Activated T-cell treated with anti-CD3 and anti-CD28 coated beads, Interleukin-2, amount 50 U/mL, for 72 hours (primary cell): ENCODE measurements around the gene CHAT. TPM values are rescaled to one million over a fixed set of nuclear protein-coding genes. Genes with fewer than 3 reads are reported as not detected.

Experiments used
- ATAC-seq, 2 donors: fragments of 150-1000 bp; cut with Tn5 transposase; replicated peaks in 1 of 2; 2 replicates each; pipeline ENCODE4 v1.10.0; 2021; ENCODE audit warnings: moderate library complexity in 2 of 2, mild to moderate bottlenecking in 1 of 2
- DNase-seq, 2 donors: peaks; one replicate each; pipeline ENCODE4 v3.0.0; 2021 to 2022; ENCODE audit warnings: mixed read lengths in 1 of 2
- H3K27ac Mint-ChIP-seq: one replicate; pipeline ENCODE4 v1.8.0; 2022; ENCODE audit warnings: mild to moderate bottlenecking, moderate library complexity, mixed read lengths
- H3K27me3 Mint-ChIP-seq: one replicate; pipeline ENCODE4 v1.8.0; 2022; ENCODE audit warnings: low read depth, mixed read lengths
- H3K36me3 Mint-ChIP-seq, 2 donors: one replicate each; pipeline ENCODE4 v1.8.0; 2022; ENCODE audit warnings: mixed read lengths in 2 of 2, mild to moderate bottlenecking in 1 of 2; ENCODE audit not compliant: insufficient read depth in 2 of 2
- H3K4me1 Mint-ChIP-seq: one replicate; pipeline ENCODE4 v1.8.0; 2022; ENCODE audit warnings: low read depth, mixed read lengths
- H3K4me3 Mint-ChIP-seq, 2 donors: one replicate each; pipeline ENCODE4 v1.8.0; 2022; ENCODE audit warnings: mild to moderate bottlenecking in 2 of 2, mixed read lengths in 2 of 2, moderate library complexity in 2 of 2
- H3K9me3 Mint-ChIP-seq, 2 donors: one replicate each; pipeline ENCODE4 v1.8.0; 2022; ENCODE audit warnings: mixed read lengths in 2 of 2
- total RNA-seq, 2 donors: library from RNA; stranded (reverse); gene quantifications; one replicate each; pipeline ENCODE4 v1.2.3, GENCODE V29; 2022

Gene CHAT
- total RNA-seq, 2 donors from 2014 or later: 0.14 TPM; not detected in 1

DNA sequence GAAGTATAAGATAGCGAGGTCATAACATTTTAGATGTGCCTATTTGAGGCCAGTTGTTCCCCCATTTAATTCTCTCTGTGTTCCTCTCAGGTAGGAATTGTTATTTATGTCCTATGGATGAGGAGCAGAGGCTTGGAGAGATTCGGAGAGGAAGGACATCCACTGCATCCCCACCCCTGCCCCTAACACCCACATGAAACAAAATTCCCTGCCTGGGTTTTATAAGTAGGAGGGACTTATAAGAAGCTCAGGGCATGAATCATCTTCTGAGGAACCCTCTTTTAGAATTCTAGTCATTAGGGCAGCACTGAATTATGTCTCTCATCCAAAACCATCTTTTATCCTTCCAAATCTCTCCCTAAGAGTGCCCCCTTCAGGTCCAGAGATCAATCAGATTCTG is 5.0 kb downstream of the CHAT start:
- Mint-ChIP-seq H3K27me3 (peaks cover 61% of the 10 kb centered on the region), H3K4me3 (no peak overlapping the region), H3K4me1 (no peaks in the 10 kb centered on the region), H3K9me3 (no peaks in the 10 kb centered on the region), H3K27ac (no peak overlapping the region), H3K36me3 (no peaks in the 10 kb centered on the region)
- no peak for DNase-seq
- no peak for ATAC-seq

DNA sequence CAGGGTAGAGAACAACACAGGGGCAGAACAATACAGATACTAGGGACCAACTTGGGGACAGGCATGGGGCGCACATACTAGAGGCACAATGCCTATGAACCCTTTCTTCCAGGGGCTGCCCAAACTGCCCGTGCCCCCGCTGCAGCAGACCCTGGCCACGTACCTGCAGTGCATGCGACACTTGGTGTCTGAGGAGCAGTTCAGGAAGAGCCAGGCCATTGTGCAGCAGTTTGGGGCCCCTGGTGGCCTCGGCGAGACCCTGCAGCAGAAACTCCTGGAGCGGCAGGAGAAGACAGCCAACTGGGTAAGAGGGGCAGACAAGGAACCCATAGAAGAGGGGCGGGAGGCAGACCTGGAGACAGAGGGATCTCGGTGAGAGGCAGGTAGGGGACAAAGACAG is 5.8 kb downstream of the CHAT start:
- Mint-ChIP-seq H3K4me3 (no peak overlapping the region), H3K9me3 (no peaks in the 10 kb centered on the region), H3K27me3 (peaks cover 57% of the 10 kb centered on the region), H3K4me1 (no peaks in the 10 kb centered on the region), H3K36me3 (no peaks in the 10 kb centered on the region), H3K27ac (no peak overlapping the region)
- ATAC-seq (no peak), DNase-seq (no peak)

DNA sequence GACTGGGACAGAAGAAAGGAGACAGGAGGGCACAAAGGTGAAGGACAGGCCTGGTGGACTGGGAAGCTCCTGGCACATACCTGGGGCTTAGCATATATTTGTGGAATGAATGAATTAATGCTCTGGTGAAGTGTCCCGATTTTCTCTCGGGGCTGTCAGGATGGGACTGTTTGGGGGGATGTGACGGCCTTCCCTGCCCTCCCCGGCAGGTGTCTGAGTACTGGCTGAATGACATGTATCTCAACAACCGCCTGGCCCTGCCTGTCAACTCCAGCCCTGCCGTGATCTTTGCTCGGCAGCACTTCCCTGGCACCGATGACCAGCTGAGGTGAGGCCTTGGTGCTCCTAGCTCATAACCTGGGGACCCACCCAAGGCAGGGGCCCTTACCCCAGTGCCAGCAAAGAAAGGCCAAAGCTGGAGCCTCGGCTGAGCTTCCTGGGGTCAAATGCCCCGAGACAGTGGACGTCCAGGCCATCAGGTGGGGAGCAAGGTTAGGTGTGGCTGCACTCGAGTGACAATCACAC is 6.5 kb downstream of the CHAT start:
- Mint-ChIP-seq H3K36me3 (no peaks in the 10 kb centered on the region), H3K27ac (no peak overlapping the region), H3K4me3 (no peak overlapping the region), H3K27me3 (peaks cover 50% of the 10 kb centered on the region), H3K4me1 (no peaks in the 10 kb centered on the region), H3K9me3 (no peaks in the 10 kb centered on the region)
- ATAC-seq: no peak
- DNase-seq: no peak

DNA sequence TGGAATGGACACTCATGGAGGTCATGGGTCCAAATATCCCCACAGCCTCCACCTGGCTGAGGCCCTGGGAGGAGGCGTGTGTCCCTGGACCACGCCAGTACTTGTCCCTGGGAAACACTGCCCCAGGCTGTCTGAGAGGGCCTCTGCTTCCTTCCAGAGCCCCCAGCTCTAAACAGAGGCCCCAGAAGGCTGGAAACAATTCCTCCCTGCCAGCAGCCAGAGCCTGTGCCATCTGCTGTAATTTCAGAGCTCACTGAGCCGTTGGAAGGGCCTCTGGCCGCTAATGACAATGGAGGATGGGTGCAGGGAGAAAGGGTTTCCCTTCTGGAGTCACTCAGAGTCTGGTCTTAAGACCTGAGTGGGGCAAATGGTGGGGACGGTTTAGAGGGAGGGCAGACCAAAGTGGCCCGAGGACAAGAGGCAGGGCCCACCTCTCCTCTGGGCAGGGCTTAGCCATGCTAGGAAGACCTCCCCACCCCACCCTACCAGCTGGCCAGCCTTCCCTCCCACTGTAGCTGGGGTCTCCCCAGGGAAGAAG is 7.1 kb downstream of the CHAT start:
- no peak for ATAC-seq
- H3K27ac Mint-ChIP-seq: no peak overlapping the region
- no peaks in the 10 kb centered on the region for H3K4me1 Mint-ChIP-seq
- DNase-seq: no peak
- no peaks in the 10 kb centered on the region for H3K36me3 Mint-ChIP-seq
- peaks cover 44% of the 10 kb centered on the region for H3K27me3 Mint-ChIP-seq
- no peaks in the 10 kb centered on the region for H3K9me3 Mint-ChIP-seq
- H3K4me3 Mint-ChIP-seq: no peak overlapping the region

DNA sequence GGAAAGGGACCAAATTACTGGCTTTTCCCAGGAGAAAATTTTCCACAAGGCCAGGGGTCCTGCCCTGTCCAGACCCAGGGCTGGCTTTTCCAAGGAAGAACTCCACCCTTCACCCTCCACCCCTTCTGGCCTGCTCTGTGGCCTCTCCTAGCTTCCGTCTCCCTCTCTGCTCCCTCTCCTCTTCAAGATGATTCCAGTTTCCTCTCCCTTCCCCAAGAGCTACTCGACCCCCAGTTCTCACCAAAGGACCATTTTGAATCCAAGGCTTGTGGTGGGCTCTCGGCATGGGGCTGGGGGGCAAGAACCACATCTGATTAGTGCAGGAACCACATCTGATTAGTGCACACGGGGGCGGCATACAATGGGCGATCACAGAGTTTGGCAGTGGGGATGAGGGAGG is 7.7 kb downstream of the CHAT start:
- Mint-ChIP-seq H3K9me3 (no peaks in the 10 kb centered on the region), H3K27me3 (peaks cover 43% of the 10 kb centered on the region), H3K4me1 (no peaks in the 10 kb centered on the region), H3K36me3 (no peaks in the 10 kb centered on the region), H3K27ac (no peak overlapping the region), H3K4me3 (no peak overlapping the region)
- no peak for DNase-seq
- no peak for ATAC-seq

DNA sequence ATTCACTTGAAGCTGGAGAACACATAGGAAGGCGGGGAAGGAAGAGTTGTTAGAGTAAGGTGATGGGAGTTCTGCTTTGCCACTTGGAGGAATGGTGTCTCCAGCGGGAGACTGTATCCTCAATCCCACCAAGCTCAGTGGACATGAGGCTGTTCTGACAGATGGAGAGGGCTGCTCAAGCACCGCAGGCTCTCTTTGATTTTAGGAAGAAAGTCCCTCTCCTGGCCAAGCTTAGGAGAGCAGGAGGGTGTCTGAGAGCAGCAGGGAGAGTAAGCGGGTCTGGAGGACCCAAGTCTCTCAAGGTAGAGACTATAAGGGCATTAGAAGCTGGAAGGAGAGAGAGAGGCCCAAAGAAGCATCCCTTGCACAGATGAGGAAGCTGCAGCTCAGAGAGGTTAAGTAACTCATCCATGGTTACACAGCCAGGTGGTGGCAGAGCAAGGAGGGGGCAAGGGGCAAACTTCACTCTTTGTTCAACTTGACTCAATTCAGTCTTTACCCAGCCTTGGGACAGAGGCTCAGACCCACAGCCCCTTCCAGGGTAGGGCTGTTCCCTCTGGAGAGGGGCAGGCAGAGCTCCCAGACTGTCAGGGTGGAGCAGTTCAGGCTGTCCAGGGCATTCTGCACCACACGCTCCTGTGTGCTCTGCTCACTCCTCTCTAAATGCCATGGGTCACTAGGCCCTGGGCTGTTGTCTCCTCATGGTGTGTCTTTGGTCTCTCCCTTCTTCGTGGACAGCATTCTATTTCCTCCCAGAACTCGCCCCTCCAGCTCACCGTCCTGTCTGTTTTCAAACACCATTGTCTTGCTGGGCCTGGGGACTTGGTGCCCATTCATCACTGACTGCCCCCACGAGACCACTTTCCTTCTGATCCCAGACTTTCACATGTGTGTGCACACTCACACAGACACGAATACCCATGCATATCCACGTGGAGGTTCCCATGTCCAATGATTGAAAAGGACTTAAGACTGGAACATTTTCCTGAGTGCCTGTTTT is 8.9 kb downstream of the CHAT start:
- Mint-ChIP-seq H3K36me3 (no peaks in the 10 kb centered on the region), H3K4me3 (no peak overlapping the region), H3K27me3 (peaks cover 31% of the 10 kb centered on the region), H3K9me3 (no peaks in the 10 kb centered on the region), H3K4me1 (no peaks in the 10 kb centered on the region), H3K27ac (no peak overlapping the region)
- DNase-seq (no peak), ATAC-seq (no peak)

DNA sequence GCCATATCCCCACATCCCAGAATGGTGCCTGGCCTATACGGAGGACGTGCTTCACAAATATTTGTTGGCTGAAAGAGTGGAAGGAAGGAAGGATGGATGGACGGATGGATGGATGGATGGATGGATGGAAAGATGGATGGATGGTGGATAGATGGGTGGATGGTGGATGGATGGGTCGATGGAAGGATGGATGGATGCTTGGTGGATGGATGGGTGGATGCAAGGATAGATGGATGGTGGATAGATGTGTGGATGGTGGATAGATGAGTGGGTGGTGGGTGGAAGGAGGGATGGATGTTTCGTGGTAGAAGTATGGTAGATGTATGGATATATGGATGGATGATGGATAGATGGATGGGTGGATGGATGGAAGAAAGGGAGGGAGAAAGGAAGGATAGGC is 10.8 kb downstream of the CHAT start:
- Mint-ChIP-seq H3K4me1 (no peaks in the 10 kb centered on the region), H3K9me3 (no peaks in the 10 kb centered on the region), H3K27ac (no peak overlapping the region), H3K36me3 (no peaks in the 10 kb centered on the region), H3K4me3 (no peak overlapping the region), H3K27me3 (peaks cover 13% of the 10 kb centered on the region)
- ATAC-seq: no peak
- no peak for DNase-seq

DNA sequence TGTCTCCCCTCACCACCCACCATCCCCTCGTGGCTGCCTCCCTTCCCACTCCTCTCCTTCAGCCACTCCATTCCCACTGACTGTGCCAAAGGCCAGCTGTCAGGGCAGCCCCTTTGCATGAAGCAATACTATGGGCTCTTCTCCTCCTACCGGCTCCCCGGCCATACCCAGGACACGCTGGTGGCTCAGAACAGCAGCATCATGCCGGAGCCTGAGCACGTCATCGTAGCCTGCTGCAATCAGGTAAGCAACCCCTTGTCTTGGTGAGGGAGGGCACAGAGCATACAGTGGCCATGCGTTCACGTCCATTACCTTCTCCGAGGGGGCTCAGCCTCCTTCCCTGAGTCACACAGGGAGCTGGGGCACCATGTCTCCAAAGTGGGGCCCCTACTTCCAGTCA is 11.6 kb downstream of the CHAT start:
- Mint-ChIP-seq H3K27me3 (peaks cover 7% of the 10 kb centered on the region), H3K27ac (no peak overlapping the region), H3K9me3 (no peaks in the 10 kb centered on the region), H3K4me3 (no peak overlapping the region), H3K36me3 (no peaks in the 10 kb centered on the region), H3K4me1 (no peaks in the 10 kb centered on the region)
- ATAC-seq: no peak
- DNase-seq: no peak

DNA sequence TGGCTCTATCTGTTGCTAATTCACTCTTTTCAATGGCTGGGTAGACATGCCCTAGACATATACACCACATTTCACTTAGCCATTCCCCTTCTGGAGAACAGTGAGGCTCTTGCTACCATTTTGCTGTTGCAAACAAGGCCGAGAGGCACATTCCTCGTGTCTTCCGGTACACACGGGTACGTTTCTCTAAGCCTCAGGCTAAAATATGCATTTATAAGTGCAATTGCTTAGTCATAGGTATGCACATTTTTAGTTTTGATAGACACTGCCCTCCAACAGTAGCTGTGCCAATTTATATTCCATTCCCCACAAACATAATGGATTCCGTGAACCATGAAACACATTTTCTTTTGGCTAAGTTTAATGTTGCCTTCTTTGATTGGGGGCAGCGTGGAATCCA is 13.2 kb downstream of the CHAT start:
- peaks cover 7% of the 10 kb centered on the region for H3K27me3 Mint-ChIP-seq
- DNase-seq (no peak), ATAC-seq (no peak)
- H3K4me1 Mint-ChIP-seq: no peaks in the 10 kb centered on the region
- H3K27ac Mint-ChIP-seq: no peak overlapping the region
- H3K9me3 Mint-ChIP-seq: no peaks in the 10 kb centered on the region
- H3K36me3 Mint-ChIP-seq: no peaks in the 10 kb centered on the region
- H3K4me3 Mint-ChIP-seq: no peak overlapping the region

DNA sequence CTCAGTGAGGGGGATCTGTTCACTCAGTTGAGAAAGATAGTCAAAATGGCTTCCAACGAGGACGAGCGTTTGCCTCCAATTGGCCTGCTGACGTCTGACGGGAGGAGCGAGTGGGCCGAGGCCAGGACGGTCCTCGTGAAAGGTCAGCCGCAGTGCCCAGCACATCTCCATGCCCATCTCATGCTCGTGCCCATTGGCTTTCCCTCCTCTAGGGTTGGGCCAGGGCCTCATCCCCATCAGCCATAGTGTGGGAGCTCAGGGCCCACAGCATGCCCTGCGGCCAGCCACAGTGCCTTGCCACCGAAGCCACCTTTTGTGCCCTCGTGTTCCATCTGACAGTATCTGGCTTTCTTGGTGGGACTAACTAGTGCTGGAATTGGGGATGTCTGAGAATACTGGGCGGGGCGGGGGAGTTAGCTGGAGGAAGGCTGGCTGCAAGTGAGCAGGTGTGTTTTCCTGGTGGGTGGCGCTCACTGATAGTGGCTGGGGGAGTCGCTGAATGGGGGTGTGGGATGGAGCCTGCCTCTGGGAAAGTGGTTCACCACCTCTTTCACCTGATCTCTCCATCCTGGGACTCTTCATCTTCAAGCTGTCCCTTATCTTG is 13.9 kb downstream of the CHAT start:
- Mint-ChIP-seq H3K27ac (no peak overlapping the region), H3K4me1 (no peaks in the 10 kb centered on the region), H3K9me3 (no peaks in the 10 kb centered on the region), H3K36me3 (no peaks in the 10 kb centered on the region), H3K27me3 (peaks cover 7% of the 10 kb centered on the region), H3K4me3 (no peak overlapping the region)
- DNase-seq (no peak), ATAC-seq (no peak)

DNA sequence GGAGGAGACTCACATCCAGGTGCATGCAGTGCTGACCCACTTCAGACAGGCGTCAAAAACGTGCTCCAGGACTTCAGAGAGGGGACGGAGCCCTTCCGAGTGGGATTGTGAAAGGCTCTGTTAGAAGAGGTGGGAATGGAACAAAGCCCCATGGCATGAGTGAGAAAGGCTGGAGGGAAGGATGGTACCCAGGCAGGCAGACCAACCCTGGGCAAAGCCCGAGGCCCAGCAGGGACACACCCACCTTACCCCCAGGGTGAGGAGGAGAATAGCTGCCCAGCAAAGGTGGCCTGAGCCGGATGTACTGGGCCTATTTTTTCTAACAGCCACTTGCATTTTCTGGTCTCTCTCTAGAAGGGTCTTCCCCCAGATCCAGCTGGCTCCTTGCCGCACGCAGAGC is 14.8 kb downstream of the CHAT start:
- Mint-ChIP-seq H3K4me1 (no peaks in the 10 kb centered on the region), H3K36me3 (no peaks in the 10 kb centered on the region), H3K9me3 (no peaks in the 10 kb centered on the region), H3K27me3 (peaks cover 5% of the 10 kb centered on the region), H3K4me3 (no peak overlapping the region), H3K27ac (no peak overlapping the region)
- no peak for DNase-seq
- ATAC-seq: no peak

DNA sequence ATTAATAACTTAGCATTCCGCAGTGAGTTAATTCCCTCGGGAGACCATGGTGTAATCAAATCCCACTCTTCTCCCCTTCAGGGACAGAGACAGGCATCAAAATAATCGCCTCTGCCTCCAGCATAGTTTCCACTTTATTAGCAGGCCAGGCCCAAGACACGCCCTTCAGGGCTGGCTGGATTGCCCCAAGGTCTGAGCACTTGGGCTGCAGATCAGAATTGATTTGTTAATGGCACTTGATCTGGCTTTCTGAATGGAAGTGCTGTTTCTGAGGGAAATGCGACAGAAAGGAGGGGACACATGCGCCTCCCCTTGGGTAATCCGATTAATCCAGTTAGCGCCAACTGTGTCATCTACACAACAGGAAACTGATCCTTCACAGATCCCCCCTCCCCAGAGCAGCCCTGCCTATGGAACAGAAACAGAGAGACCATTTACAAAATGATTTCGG is 15.6 kb downstream of the CHAT start:
- no peaks in the 10 kb centered on the region for H3K36me3 Mint-ChIP-seq
- DNase-seq: no peak
- no peak overlapping the region for H3K4me3 Mint-ChIP-seq
- no peak overlapping the region for H3K27ac Mint-ChIP-seq
- H3K9me3 Mint-ChIP-seq: no peaks in the 10 kb centered on the region
- H3K4me1 Mint-ChIP-seq: no peaks in the 10 kb centered on the region
- no peak for ATAC-seq
- no peaks in the 10 kb centered on the region for H3K27me3 Mint-ChIP-seq

DNA sequence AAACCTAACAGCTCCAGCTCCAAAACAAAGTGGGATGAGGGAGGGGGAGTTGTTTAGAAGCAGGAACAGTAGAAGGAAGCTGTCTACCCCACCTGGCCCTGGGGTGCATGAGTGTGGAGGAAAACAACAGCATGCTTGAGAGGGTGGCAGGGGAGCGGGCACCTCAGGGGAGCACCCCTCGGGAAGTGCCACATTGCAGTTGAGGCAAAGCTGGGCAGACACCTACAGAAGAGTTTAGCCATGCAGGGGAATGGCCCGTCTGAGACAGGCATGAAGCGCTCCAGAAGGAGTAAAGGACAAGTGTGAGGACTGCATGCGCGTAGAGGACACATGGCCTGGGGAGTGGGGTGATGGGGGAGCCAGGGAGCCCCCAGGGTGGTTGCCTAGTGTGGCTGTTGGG is 18.1 kb downstream of the CHAT start:
- Mint-ChIP-seq H3K27me3 (no peaks in the 10 kb centered on the region), H3K9me3 (no peaks in the 10 kb centered on the region), H3K4me3 (no peak overlapping the region), H3K27ac (no peak overlapping the region), H3K4me1 (no peaks in the 10 kb centered on the region), H3K36me3 (no peaks in the 10 kb centered on the region)
- ATAC-seq (no peak), DNase-seq (no peak)
